Coronary artery (tissue), 2 donors: Measurements from ENCODE around the gene ZDHHC22.

Experiments
- DNase-seq: peaks from one replicate; pipeline ENCODE4 v3.0.0-alpha.2; 2017; ENCODE audit warnings: low spot score
- H3K27ac ChIP-seq, 2 donors: fragments of 200-600 bp; sonication (generic); one replicate each; pipeline ENCODE4 v1.5.1; 2016 to 2019
- H3K4me3 ChIP-seq: fragments of 200-600 bp; sonication (generic); 2 replicates; pipeline ENCODE4 v1.5.1; 2016; ENCODE audit warnings: mild to moderate bottlenecking, moderate library complexity
- TF ChIP-seq, protein P1 (sequence below): fragments of 200-600 bp; sonication (generic); IDR thresholded peaks from one replicate; pipeline ENCODE4 v1.5.1; 2019; ENCODE audit warnings: antibody characterized with exemption

Gene ZDHHC22

DNA sequence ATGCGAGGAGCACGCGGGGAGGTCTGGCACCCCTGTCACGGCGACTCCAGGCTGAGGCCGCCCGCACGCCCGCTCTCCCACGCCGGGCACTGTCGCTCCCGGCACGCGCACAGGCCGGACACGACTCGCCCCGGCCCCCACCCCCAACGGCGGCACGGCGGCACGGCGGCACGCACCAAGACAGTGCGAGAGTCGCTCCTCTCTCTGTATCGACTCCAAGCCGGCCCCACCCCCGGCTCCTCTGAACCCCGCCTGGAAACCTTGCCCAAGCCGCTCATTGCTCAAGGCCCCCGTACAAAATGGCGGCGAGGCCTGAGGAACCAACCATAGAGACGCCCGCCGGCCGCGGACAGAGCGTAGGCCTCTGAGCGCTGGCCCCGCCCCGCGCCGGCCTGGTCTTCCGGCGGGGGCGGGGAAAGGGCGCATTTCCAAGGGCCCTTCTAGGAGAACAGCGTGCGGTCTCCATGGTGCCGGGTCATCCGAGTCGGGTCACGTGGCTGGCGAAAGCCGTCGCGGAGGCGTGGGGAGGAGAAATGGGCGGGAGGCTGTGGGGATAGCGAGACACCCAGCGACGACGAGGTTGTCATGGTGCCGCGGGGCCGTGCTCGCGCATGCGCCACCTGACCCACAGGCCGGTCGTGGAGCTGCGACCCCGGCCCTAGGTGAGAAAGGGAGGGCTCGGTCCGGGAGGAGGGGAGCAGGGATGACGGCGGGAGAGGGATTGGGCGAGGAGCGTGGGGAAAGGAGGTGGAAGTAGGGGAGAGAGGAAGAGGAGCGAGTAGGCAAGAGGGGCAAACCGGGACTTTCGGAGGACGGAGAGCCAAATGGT, 43.7 kb downstream of the ZDHHC22 start, which contains the start of gene CIPC:
Gene CIPC, plus strand, starts transcription at position 559 of the 829 bp plus-strand sequence. CDS start 7,451 bp downstream, outside the sequence.
- TF ChIP-seq, protein P1, sequence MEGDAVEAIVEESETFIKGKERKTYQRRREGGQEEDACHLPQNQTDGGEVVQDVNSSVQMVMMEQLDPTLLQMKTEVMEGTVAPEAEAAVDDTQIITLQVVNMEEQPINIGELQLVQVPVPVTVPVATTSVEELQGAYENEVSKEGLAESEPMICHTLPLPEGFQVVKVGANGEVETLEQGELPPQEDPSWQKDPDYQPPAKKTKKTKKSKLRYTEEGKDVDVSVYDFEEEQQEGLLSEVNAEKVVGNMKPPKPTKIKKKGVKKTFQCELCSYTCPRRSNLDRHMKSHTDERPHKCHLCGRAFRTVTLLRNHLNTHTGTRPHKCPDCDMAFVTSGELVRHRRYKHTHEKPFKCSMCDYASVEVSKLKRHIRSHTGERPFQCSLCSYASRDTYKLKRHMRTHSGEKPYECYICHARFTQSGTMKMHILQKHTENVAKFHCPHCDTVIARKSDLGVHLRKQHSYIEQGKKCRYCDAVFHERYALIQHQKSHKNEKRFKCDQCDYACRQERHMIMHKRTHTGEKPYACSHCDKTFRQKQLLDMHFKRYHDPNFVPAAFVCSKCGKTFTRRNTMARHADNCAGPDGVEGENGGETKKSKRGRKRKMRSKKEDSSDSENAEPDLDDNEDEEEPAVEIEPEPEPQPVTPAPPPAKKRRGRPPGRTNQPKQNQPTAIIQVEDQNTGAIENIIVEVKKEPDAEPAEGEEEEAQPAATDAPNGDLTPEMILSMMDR = no peak
- H3K4me3 ChIP-seq = peak within 1 kb of the TSS; percentile 97
- peak; percentile 99 for DNase-seq
- peak within 1 kb of the TSS; percentile 97 to 100 for H3K27ac ChIP-seq

DNA sequence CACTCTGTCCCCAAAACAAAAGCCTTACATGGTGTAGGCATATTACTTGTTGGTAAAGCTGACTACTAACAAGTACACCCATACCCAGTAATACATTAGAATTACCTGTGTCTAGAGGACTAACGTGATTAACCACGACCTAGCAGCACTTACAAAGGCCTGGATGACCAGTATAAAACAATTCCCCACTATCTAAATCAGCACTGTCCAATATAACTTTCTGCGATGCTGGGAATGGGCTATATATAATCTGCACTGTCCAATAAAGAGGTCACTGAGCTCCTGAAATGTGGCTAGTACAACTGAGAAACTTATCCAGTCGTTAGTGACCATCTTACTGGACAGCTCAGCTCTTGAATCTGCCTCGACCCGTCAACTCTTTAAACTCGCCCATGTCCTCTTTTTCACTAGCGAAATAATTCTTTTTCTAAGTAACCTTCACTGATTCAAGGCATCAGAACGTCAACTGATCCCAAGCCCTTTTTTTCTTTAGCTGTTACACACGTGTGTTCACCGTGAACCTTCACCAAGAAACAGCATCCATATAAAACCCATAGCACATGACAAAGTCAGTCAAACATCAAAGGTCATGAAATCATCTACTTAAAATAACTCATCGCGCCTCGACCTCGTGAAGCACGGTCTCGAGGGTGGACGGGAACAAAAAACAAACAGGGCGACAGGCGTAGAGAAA, 44.4 kb downstream of the ZDHHC22 start:
- DNase-seq = no peak
- Histone ChIP-seq H3K4me3 (peak overlapping the region; percentile 97), H3K27ac (peak overlapping the region; percentile 97 to 99)
- TF ChIP-seq, protein P1 = no peak

DNA sequence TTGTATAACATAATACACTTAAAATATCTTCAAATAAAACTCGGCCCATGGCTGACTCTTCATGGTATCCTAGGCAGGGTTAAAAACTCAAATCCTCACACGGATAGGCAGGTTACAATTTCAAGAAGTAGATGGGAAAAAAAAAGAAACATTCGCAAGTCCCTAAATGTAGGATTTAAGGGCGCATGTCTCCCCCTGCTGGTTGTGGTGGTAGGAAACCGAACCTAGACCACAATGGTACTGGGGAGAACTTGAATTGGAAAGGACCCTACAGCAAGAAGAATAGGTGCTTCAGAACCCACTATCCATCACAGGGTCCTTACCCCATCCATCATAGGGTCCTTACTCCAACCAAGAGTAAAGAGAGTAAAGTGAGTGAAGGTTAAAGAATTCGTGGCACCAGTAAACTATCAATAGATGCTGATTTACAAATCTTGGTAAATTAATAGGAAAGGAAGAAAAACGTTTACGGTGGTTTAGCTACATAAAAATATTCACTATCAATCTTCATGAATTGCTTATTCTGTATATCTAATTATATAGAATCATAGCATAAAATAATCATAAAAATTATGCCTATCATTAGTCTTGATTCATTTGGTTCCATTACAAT, 46.8 kb downstream of the ZDHHC22 start:
- no peak for DNase-seq
- Histone ChIP-seq H3K4me3 (no peak overlapping the region), H3K27ac (no peak overlapping the region)
- TF ChIP-seq, protein P1 = peak; percentile 65

DNA sequence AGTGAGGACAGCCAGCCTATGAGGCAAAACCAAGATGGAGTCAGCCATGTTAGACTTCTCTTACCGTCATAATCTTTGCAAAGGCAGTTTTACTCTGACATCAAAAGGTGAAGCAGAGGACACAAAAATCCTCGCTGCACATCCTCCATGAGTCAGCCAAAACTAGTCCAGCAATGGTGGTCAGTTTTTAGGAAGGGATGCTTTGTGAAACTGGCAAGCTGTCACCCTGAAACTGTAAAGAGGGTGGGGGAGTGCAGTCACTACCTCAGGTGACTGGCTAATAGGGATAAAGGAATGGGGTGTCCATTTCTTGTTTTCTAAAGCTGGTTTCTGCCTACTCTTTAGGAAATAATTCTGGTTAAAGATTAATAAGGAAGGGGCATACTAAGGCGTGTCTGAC, 48.9 kb downstream of the ZDHHC22 start:
- DNase-seq = no peak
- TF ChIP-seq, protein P1 = no peak
- Histone ChIP-seq H3K27ac (no peak overlapping the region), H3K4me3 (no peak overlapping the region)

DNA sequence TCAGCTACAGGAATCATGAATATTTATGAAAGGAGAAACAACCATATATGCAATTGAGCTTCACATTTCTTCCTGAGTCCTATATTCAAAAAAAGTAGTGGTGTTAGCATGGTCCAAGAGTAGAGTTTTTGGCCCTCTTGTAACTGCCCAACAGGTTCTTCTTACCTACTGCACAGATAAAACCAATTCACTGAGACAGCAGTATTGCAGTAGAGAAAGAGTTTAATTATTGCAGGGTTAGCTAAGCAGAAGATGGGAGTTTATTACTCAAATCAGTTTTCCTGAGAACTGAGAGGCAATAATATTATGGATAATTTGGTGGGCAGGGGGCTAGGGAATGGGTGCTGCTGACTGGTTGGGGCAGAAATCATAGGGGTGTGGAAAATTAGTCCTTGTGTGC, 50.1 kb downstream of the ZDHHC22 start:
- TF ChIP-seq, protein P1 = no peak
- no peak for DNase-seq
- Histone ChIP-seq H3K27ac (no peak overlapping the region), H3K4me3 (no peak overlapping the region)

DNA sequence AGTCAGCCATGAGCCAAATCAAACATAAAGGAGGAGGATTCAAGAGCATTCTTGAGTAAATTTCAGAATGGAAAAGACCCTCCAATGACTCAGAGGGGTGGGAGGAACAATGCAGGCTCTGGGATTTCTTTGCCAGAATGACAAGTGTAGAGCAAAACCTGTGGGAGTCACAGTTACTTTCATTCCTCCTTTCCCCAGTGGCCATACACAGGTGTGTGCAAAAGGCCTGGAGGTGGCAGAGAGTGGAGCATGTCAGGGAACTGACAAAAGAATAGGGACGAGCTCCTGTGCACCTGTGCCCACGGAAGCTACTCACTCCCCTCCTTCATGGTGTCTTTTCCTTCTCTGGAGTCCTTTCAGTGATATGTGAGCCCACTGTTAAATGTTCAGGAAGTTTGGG, 52.9 kb downstream of the ZDHHC22 start:
- no peak for DNase-seq
- no peak overlapping the region for H3K27ac ChIP-seq
- H3K4me3 ChIP-seq = no peak overlapping the region

More for the DNA sequence above, 52.9 kb downstream of the ZDHHC22 start:
- TF ChIP-seq, protein P1 = no peak
